Measurements from ENCODE around the gene SCUBE1.

DNA sequence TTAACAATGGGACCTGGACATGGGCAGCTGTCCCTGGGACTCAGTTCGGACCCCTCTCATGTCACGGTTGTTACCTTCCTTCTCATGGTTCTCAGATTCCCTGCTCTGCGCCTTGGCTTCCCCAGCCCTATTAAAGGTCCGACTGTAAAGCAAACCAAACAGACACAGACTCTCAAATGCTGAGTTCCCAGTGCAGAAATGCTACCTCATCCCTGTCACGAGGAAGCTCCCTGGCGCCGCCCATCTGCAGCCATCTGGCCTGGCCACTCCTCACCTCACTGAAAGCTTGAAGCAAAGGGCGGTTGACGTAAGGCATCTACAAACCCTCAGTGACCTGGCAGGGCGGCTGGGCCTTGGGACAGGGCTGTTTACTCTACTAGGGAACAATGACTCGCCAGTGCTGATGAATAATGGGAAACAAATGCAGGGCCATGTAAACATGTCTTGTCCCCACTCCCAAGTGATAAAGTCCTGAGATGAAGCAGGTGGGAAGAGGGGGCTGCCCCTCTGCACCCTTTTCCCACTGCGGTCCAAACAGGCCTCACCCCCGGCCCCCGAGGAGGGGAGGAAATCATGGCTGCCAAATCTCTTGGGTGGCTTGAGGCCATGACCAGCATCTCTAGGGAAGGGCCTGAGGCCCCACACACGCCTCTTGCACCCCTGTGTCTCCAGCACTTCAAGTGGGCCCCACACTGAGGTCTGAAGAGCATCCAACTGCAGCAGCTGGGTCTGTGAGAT lies 49.3 kb downstream of the SCUBE1 start:
- TF ChIP-seq, protein P1, sequence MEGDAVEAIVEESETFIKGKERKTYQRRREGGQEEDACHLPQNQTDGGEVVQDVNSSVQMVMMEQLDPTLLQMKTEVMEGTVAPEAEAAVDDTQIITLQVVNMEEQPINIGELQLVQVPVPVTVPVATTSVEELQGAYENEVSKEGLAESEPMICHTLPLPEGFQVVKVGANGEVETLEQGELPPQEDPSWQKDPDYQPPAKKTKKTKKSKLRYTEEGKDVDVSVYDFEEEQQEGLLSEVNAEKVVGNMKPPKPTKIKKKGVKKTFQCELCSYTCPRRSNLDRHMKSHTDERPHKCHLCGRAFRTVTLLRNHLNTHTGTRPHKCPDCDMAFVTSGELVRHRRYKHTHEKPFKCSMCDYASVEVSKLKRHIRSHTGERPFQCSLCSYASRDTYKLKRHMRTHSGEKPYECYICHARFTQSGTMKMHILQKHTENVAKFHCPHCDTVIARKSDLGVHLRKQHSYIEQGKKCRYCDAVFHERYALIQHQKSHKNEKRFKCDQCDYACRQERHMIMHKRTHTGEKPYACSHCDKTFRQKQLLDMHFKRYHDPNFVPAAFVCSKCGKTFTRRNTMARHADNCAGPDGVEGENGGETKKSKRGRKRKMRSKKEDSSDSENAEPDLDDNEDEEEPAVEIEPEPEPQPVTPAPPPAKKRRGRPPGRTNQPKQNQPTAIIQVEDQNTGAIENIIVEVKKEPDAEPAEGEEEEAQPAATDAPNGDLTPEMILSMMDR (IDR thresholded peaks at IDR 0.05) = no peak
- TF ChIP-seq POLR2A (IDR thresholded peaks at IDR 0.05) (peak; percentile 18), POLR2AphosphoS5 (IDR thresholded peaks at IDR 0.05) (peak; percentile 53 to 87 (median 82))
